Activated CD4-positive, CD25-positive, alpha-beta regulatory T cell (primary cell): Measurements from ENCODE around the gene UNKL.

Experiments used
- DNase-seq, 4 experiments: peaks; one replicate each; lab custom pipeline; 2025; lab: John Stamatoyannopoulos, UW

UNKL gene

GRCh38 chr16:1377406-1378010 lies 37.0 kb downstream of the UNKL start:
- DNase-seq, result no peak

- no peak for DNase-seq
These were observed 38.6 kb downstream of the UNKL start for GRCh38 chr16:1375741-1376410.

- no peak for DNase-seq
These were observed 39.2 kb downstream of the UNKL start for GRCh38 chr16:1375298-1375640.

- DNase-seq, result no peak
These were observed 39.8 kb downstream of the UNKL start for GRCh38 chr16:1374418-1375297.

GRCh38 chr16:1372292-1372950 lies 42.1 kb downstream of the UNKL start:
- no peak for DNase-seq

GRCh38 chr16:1371054-1371978 lies 43.2 kb downstream of the UNKL start:
- DNase-seq, result no peak

- no peak for DNase-seq
These were observed 46.9 kb downstream of the UNKL start for GRCh38 chr16:1367486-1368174.

GRCh38 chr16:1366712-1367299 lies 47.7 kb downstream of the UNKL start:
- no peak for DNase-seq

GRCh38 chr16:1366060-1366711 lies 48.3 kb downstream of the UNKL start:
- no peak for DNase-seq

GRCh38 chr16:1364510-1364909 lies 50.0 kb downstream of the UNKL start:
- DNase-seq, result no peak

GRCh38 chr16:1363501-1364041 lies 50.9 kb downstream of the UNKL start:
- peak; percentile 46 to 63 (median 56) for DNase-seq

GRCh38 chr16:1362807-1363206 lies 51.7 kb downstream of the UNKL start:
- no peak for DNase-seq

- no peak for DNase-seq
These were observed 52.7 kb downstream of the UNKL start for GRCh38 chr16:1361685-1362360.

GRCh38 chr16:1357906-1358566 lies 56.5 kb downstream of the UNKL start:
- DNase-seq, result no peak

- DNase-seq, result no peak
These were observed 58.2 kb downstream of the UNKL start for GRCh38 chr16:1356061-1356900.

GRCh38 chr16:1355591-1355990 lies 58.9 kb downstream of the UNKL start:
- no peak for DNase-seq

- no peak for DNase-seq
These were observed 59.5 kb downstream of the UNKL start for GRCh38 chr16:1354815-1355540.
